ENCODE results near the gene NEK7.
"Not testable (repeated sequence)": the region's sequence is repeated elsewhere in the genome, so short reads cannot be mapped to it uniquely, and the experiment has no call there.

NEK7 gene

DNA sequence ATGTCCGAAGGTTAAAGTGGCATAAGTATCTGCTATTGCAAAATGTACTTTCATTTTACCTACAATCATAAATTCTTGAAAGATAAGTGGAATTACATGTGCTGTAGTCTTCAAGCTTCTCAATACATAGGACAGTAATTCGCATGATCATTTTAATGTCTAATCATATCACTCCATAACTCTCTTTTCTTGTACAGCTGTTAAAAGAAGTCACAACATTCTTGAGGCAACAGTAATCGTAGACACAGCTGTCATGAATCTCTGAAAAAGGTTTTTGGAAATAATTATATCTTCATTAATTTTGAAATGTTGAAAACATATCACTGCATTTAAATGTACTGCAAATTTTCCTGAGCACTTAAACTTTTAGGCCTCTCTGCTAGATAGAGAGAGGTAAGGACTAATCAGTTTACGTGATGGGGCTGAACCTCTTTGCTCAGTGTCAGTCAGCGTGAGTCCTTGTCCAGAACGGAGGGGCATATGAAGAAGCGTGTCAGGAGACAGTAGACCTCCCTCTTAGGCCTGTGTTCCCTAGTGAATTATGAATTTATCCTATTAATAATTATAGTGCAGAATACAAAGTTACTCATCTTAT, 133.4 kb downstream of the NEK7 start:
- DNase-seq (ENCODE audit: low read depth in 2 of 2) = no peak

GRCh38 chr1:198291036-198291435, 134.2 kb downstream of the NEK7 start:
- no peak for DNase-seq (ENCODE audit: low read depth in 2 of 2)

- no peak for DNase-seq (ENCODE audit: low read depth in 2 of 2)
These were observed 135.1 kb downstream of the NEK7 start for GRCh38 chr1:198291924-198292323.

DNA sequence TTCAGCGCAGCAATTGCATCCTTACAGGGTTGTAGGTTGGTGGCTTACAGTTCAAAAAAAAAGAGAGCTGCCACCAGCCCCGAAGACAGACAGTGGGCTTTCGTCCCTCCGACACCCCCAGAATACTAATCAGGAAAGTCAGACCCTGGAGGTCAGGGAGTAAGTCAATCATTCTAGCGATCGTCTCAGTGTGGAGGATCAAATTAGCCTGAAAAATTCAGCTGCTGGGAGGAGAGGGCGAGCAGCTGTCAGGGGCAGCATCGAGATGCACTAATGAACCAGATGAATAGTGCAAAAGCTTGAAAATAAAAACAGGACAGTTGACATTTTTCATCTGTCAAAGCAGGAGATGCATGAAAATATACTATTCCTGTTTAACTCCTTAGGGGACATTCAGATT, 138.4 kb downstream of the NEK7 start:
- no peak for DNase-seq (ENCODE audit: low read depth in 2 of 2)

GRCh38 chr1:198295971-198296370, 139.2 kb downstream of the NEK7 start:
- DNase-seq (ENCODE audit: low read depth in 2 of 2) = no peak

DNA sequence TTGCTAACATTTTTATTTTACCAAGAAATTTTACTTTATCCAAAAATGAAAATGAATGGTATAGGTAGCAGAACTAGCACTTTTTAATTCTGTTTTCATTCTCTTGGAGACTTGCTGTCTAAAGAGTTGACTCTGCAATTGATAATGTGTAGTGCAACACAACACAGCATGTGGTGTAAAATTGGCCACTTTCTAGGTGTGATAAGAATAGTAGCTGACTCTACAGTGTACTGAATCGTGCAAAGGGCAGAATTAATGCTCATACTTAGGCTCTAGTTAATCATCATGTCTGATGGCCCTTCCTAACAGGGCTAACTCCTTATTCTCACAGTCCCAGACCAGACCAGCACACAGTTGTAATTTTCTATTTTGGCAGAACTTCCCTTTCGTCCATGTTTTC, 140.5 kb downstream of the NEK7 start:
- no peak for DNase-seq (ENCODE audit: low read depth in 2 of 2)

DNA sequence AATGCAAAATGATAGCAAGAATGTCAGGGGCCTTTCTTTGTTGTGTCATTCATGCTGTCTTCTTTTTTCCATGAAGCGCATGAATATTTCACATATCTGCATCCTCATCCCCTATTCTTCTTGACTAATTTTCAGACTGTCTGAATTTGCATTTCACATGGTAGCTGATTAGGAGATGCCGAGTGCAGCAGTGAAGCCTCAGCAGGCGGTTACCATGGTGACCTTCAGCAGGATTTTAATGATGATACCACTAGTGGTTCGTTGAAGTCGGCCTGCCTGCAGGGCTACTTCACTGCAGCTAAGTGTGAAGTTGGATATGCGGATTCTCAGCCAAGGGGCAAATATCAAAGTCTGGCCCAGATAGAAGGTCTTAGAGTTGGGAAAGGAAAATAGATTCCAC, 141.8 kb downstream of the NEK7 start:
- no peak for DNase-seq (ENCODE audit: low read depth in 2 of 2)

- DNase-seq (ENCODE audit: low read depth in 2 of 2) = no peak
These were observed 143.7 kb downstream of the NEK7 start for GRCh38 chr1:198300451-198300850.

DNA sequence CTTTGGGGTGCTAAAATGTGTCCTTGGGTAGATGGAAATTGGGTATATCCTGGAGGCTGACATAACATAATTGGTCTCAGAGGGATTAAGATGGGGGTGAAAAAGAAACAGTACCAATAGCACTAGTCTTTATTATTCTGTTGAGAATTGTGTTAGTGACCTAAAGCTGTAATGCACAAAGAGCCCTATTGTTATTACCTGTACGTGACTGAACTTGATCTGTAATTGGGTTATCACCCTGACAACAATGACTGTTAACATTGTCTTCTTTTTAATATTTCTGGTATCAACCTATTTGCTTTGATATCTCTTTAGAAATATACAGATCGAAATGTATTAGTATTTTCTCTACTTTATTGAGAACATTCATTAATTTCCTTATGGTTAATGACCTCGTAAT, 147.6 kb downstream of the NEK7 start:
- DNase-seq (ENCODE audit: low read depth in 2 of 2) = no peak

GRCh38 chr1:198314817-198315216, 158.0 kb downstream of the NEK7 start:
- DNase-seq (ENCODE audit: low read depth in 2 of 2) = not testable (repeated sequence)

DNA sequence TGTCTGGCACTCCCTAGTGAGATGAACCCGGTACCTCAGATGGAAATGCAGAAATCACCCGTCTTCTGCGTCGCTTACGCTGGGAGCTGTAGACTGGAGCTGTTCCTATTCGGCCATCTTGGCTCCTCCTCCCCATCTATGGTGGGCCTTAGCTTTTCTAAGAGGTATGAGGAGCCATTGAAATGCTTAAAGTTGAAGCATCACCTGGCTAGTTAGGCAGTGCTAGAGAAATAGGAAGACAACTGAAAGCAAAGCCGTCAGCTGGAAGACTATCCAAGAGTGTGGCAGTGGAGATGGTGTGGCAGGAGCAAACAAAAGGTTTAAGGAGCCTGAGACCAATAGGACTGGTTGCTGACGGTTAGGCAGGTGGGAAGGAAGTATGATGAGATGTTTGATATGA, 158.5 kb downstream of the NEK7 start:
- DNase-seq (ENCODE audit: low read depth in 2 of 2) = not testable (repeated sequence)

DNA sequence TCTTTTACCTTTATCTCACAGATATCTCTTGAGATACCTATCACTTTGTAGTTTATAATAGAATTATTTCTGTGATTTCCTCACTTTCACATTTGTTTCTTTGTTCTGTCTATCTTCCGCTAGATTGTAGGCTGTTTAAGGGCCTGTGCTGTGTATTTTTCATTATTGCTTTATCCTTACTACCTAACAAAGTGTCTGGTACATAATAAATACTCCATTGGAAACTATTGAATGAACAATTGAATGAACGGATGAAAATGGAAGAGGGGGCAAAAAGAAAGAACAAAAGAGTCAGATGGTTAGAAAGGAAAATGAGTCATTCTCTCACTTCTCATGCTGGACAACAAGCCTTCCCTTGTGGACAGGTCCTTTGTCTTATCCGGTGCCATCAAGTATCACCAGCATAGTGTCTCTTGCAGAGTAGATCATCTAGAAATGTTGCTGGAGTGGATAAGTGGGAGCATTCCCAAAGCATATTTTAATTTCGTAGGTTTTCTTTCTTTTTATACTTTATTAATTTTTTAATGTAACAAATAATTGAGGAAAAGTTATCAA, 159.8 kb downstream of the NEK7 start:
- no peak for DNase-seq (ENCODE audit: low read depth in 2 of 2)

DNA sequence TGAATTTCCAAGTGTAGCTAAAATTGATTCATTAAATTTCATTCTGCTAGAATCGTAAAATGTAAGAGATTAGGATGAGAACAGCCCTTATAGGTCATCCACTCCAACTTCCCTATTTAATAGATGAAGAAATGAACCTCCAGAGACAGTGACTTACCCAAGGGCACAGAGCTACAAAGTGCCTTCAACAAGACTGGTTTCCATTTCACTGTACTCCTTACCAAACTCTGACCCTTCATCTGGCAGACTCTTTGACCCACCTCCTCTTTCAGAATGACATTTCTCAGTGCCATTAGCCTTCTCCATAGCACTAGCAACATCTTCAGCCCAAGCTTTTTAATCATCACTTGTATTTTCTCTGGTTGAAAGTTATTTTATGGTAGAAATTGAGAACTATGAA, 161.3 kb downstream of the NEK7 start:
- DNase-seq (ENCODE audit: low read depth in 2 of 2) = no peak

- DNase-seq (ENCODE audit: low read depth in 2 of 2) = no peak
These were observed 164.0 kb downstream of the NEK7 start for GRCh38 chr1:198320759-198321158.

GRCh38 chr1:198326232-198326631, 169.4 kb downstream of the NEK7 start:
- DNase-seq (ENCODE audit: low read depth in 2 of 2) = no peak

DNA sequence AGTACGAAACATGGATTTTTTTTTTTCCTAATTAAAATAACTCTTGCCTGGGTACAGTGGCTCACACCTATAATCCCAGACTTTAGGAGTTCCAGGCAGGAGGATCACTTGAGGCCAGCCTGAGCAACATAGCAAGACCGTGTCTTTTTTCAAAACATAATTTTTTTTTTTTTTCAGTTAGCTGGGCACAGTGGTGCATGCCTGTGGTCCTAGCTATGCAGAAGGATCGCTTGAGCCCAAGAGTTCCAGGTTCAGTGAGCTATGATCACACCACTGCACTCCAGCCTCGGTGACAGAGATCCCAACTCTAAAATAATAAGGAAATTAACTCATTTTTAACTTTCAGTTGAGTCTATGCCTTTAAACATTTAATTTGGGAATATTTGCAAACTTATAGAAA, 170.1 kb downstream of the NEK7 start:
- no peak for DNase-seq (ENCODE audit: low read depth in 2 of 2)

DNA sequence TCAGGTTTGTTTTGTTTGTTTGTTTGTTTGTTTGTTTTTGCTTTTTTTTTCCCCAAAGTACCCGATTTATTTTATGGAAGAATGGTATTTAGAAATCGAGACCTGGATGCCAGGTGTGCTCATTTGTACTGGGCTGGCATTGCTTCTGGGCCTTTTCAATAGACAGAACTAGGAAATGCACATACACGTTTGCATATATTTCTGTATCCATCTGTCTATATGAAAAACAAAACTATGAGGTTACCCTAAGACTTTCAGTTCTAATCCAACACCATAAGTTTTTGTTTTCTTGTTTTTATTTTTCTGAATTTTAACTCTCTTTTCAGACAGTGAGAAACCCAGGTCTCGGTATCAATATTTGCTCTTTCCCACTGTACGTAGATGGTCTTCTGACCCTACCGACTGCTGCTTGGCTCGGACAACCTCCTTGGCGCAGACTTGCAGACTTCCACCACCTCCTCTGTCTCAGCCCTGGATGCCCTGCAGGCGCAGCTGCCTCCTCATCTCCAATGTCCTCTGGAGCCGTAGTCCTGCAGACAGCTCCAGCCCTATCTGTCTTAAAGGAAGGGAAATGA, 171.7 kb downstream of the NEK7 start:
- no peak for DNase-seq (ENCODE audit: low read depth in 2 of 2)

DNA sequence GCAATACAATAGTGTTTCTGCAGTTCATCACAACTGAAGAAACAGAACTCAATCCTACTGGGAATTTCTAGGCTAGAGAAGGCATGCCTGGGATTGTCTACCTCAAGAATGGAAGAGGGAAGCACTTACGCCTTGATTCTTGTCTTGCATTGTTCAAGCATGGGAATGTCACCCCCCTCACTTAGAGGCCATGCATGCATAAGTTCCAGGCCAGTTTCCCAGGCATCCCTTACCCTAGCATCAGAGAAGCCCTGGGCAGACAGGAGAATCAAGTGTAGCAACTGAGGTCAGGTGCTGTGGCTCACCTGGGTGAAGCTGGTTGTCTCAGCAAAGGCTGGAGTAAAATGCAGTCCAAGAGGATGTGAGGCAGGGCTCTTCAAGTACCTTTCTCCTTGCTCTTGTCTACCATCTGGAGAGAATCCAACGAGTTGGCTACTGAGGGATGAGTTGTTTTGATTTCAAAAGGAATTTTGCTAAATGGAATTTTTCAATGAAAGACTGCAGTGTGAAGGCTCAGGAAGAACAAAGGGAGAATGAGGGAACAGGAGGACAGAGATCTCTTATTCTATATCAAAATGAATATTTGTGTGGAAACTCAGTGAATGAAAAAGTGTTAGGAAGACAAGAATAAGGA, 174.3 kb downstream of the NEK7 start:
- no peak for DNase-seq (ENCODE audit: low read depth in 2 of 2)

GRCh38 chr1:198333744-198334143, 176.9 kb downstream of the NEK7 start:
- DNase-seq (ENCODE audit: low read depth in 2 of 2) = no peak

GRCh38 chr1:198335663-198336062, 178.9 kb downstream of the NEK7 start:
- no peak for DNase-seq (ENCODE audit: low read depth in 2 of 2)

DNA sequence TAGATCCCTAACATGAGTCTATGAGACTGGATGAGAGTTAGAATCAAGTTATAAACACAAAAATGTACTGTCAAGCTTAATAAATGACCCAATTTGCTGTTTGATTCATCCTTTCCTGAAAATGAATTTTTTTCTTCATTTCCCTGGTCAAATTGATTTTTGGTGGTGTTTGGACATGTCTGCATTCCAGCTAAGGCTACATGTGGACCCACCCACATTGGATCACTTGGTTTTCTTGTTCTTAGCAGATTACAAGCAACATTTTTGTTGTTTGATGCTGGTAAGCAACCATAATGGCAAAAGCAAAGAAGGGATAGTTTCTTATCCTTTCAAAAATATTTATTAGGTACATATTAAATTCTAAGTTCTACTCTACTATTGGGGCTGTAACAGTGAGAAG, 181.1 kb downstream of the NEK7 start:
- DNase-seq (ENCODE audit: low read depth in 2 of 2) = no peak

- DNase-seq (ENCODE audit: low read depth in 2 of 2) = no peak
These were observed 183.3 kb downstream of the NEK7 start for GRCh38 chr1:198340139-198340538.

DNA sequence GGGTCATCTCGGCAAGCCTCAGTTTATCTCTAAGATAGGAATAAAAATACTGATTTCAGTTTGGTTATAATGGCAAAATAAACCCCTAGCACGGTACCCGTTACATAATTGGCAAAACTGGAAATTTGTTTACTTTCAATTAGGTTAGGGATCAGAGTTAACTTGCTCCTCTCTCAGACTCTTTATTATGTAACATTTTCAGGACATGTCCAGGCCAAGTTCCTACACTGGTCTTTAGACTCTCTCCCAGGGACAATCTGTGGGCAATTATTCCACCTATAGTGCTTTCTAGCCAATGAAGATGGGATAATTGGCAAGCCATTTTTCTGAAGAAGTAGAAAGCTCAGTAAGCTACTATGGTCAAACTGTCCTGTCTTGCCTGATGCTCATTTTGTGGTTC, 189.4 kb downstream of the NEK7 start:
- no peak for DNase-seq (ENCODE audit: low read depth in 2 of 2)

Data from fibroblast of skin of left biceps (primary cell).